ENCODE results near the gene FOXO1. TPM values are rescaled to one million over a fixed set of nuclear protein-coding genes. Genes with fewer than 3 reads are reported as not detected.

The FOXO1 gene
- total RNA-seq, 1 donor from 2014 or later = 50.4 TPM

DNA sequence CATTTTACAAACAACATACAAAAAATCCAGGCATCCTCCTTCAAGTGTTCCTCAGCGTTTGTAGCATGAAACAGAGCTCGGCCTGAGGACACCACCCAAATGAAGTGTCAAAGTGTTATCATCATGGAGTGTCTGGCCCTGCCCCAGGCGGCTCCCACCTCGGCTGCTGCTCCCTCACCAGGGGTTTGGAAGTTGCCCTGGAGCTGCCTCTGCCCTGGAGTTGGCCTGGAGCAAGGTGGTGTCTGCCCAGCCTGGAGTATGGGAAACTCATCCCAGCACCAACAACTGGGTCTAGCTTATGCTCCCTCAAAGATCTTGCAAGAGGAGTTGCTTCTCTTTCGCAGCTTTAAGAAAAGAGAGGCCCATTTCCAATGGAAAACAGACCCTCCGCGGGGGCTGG, 120.4 kb downstream of the FOXO1 start:
- Mint-ChIP-seq H3K27me3 (no peaks in the 10 kb centered on the region), H3K4me3 (no peak overlapping the region), H3K9me3 (no peaks in the 10 kb centered on the region), H3K4me1 (peaks cover 15% of the 10 kb centered on the region), H3K27ac (no peak overlapping the region), H3K36me3 (ENCODE audit: low read depth) (no peaks in the 10 kb centered on the region)
- POLR2A ChIA-PET = no interaction called here
- CTCF ChIA-PET = interaction anchor here (1.2 kb wide), 1 partner anchor 603 kb away, joined by 3 read pairs; no protein-coding TSS in a partner anchor
- no peak for ATAC-seq (ENCODE audit: low read depth)
- intact Hi-C loops (cut with micrococcal nuclease) = loop anchor here (2.0 kb wide), 1 partner anchor 13 kb away; no protein-coding TSS in a partner anchor
- DNase-seq = no peak
- TF ChIP-seq, protein P1, sequence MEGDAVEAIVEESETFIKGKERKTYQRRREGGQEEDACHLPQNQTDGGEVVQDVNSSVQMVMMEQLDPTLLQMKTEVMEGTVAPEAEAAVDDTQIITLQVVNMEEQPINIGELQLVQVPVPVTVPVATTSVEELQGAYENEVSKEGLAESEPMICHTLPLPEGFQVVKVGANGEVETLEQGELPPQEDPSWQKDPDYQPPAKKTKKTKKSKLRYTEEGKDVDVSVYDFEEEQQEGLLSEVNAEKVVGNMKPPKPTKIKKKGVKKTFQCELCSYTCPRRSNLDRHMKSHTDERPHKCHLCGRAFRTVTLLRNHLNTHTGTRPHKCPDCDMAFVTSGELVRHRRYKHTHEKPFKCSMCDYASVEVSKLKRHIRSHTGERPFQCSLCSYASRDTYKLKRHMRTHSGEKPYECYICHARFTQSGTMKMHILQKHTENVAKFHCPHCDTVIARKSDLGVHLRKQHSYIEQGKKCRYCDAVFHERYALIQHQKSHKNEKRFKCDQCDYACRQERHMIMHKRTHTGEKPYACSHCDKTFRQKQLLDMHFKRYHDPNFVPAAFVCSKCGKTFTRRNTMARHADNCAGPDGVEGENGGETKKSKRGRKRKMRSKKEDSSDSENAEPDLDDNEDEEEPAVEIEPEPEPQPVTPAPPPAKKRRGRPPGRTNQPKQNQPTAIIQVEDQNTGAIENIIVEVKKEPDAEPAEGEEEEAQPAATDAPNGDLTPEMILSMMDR (IDR thresholded peaks at IDR 0.05) = no peak

DNA sequence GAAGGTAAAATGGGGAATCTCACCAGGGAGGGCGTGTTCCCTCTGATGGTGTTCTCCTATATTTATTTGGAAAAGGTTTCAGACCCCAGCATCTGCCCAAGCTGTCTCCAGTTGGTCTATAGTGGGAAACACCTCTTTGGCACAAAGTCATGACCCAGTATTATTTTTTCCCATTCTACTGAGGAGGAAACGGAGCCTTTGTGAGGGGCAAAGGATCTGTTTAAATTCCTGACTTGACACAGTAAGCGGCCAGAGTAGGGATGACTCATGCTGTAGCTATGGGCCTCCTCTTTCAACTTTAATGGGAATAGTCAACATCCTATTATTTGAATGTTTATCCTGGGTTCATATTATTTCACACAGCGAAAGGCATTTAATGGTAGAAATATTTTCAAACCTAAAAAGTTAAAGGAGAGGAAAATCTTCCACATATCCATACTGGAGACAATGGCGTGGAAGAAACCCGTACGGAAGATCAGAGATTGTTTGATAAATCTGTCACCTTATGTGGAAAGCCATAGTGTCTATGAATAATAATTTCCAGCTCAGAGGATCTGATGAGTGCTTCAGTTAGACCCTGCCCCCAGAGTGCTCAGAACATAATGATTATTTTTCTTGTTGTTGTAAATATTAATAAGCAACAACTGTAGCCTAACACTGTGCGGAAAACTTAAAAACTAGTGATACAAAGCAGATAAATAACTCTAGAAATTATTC, 126.0 kb downstream of the FOXO1 start:
- Mint-ChIP-seq H3K4me3 (no peak overlapping the region), H3K27ac (no peak overlapping the region), H3K27me3 (no peaks in the 10 kb centered on the region), H3K9me3 (no peaks in the 10 kb centered on the region), H3K4me1 (peaks cover 23% of the 10 kb centered on the region), H3K36me3 (ENCODE audit: low read depth) (no peaks in the 10 kb centered on the region)
- DNase-seq (no peak), ATAC-seq (ENCODE audit: low read depth) (no peak)
- intact Hi-C loops (cut with micrococcal nuclease) = no loop called here
- POLR2A ChIA-PET = interaction anchor here (0.5 kb wide), 1 partner anchor 586 kb away, joined by 5 read pairs; no protein-coding TSS in a partner anchor
- CTCF ChIA-PET = no interaction called here
- TF ChIP-seq, protein P1 (IDR thresholded peaks at IDR 0.05) = no peak

DNA sequence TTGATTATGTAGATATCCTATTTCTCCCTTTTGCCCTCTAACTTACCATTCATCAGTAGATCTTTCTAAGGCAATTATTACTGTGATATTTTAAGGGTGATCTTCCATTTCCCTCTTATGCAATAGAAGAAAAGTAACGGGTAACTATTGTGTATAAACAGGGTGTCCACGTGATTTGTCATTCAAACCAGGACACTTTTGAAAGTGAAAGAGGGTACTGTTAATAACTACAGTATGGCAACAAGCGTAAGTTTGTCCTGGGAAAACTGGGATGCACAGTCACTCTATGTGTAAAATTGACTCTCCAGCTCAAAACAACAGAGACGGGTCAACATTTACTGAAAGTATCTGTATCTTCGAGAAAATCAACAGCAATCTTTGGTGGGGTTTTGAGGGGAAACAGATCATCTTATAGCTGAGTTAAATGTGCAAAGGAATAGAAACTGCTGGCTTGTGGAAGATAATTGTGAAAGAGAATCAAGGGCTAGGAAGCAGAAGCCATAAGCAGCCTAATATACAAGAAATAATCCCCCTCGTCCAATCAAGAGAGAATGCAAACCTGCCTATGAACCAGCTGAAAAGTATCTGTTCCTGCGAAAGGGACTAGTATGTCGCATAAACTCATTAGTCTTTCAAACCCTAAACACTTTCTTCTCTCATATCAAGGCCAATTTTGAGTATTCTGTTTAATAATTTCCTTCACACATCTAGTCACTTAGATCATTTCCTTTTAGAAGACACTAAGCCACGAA, 126.7 kb downstream of the FOXO1 start:
- peak overlapping the region; percentile 54 for H3K4me3 Mint-ChIP-seq
- CTCF ChIA-PET = no interaction called here

DNA sequence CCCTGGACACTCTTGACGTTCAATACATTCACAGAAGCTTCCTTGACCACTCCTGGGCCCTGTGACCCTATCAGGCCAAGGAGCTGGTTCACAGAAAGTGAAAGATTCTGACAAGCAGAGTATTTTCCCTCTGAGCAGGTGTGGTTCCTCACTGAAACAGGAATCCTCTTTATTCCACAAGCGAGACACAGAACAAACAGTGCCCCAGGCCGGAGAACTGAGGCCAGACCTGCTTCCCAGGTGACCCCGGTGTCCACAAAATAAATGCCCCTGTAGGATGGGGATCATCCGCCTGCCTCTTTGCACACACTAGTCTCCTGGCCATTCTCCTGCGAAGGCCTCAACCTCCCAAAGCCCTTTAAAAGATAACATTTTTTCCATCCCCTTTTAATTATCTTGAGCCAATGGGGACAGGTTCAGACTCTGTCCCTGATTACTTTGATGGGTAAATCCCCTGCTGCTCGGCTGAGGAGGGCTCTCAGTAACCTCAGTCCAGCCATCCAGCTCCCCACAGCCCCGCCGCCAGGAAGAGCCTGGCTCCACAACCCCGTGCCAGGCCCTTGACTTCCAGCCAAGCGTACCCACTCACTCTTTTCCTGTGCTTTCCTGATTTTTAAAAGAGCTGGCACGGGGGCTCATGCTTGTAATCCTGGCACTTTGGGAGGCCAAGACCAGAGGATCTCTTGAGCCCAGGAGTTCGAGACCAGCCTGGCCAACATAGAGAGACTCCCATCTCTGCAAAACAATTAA, 129.1 kb downstream of the FOXO1 start:
- intact Hi-C loops (cut with micrococcal nuclease) = no loop called here
- CTCF ChIA-PET = no interaction called here
- TF ChIP-seq, protein P1 (IDR thresholded peaks at IDR 0.05) = no peak
- ATAC-seq (ENCODE audit: low read depth) (no peak), DNase-seq (no peak)
- POLR2A ChIA-PET = interaction anchor here (1.3 kb wide), 1 partner anchor 27 kb away, joined by 4 read pairs; no protein-coding TSS in a partner anchor
- peak overlapping the region; percentile 25 for H3K27ac Mint-ChIP-seq
- H3K27me3 Mint-ChIP-seq = no peaks in the 10 kb centered on the region
- no peaks in the 10 kb centered on the region for H3K36me3 Mint-ChIP-seq (ENCODE audit: low read depth)
- peaks cover 30% of the 10 kb centered on the region for H3K4me1 Mint-ChIP-seq
- no peak overlapping the region for H3K4me3 Mint-ChIP-seq
- peaks cover under 1% of the 10 kb centered on the region for H3K9me3 Mint-ChIP-seq

More for the DNA sequence above, 126.7 kb downstream of the FOXO1 start:
- Mint-ChIP-seq H3K9me3 (no peaks in the 10 kb centered on the region), H3K27ac (no peak overlapping the region), H3K4me1 (peaks cover 23% of the 10 kb centered on the region), H3K36me3 (ENCODE audit: low read depth) (no peaks in the 10 kb centered on the region), H3K27me3 (no peaks in the 10 kb centered on the region)
- TF ChIP-seq, protein P1 (IDR thresholded peaks at IDR 0.05) = no peak
- POLR2A ChIA-PET = interaction anchor here (0.5 to 0.6 kb wide), 2 partner anchors 394 to 585 kb away, joined by 5 to 8 read pairs; no protein-coding TSS in a partner anchor
- intact Hi-C loops (cut with micrococcal nuclease) = no loop called here
- DNase-seq = no peak
- no peak for ATAC-seq (ENCODE audit: low read depth)
